HuH-7.5 (cell line): Measurements from ENCODE around the gene CSTF3.
"Not testable (repeated sequence)": the region's sequence is repeated elsewhere in the genome, so short reads cannot be mapped to it uniquely, and the experiment has no call there.

Experiments used
- DNase-seq: peaks from one replicate; pipeline ENCODE4 v3.0.0; 2011; ENCODE audit warnings: low spot score

CSTF3 gene

GRCh38 chr11:33161120-33162005, at the start of gene CSTF3:
Gene CSTF3 (minus strand): TSS chr11:33161480. CDS start chr11:33161325, 155 bp downstream.
- DNase-seq: peak; percentile 66

- no peak for DNase-seq
Measured at GRCh38 chr11:33208150-33208549, 46.9 kb upstream of the CSTF3 start.

- DNase-seq: no peak
Measured at GRCh38 chr11:33207408-33207985, 46.2 kb upstream of the CSTF3 start.

GRCh38 chr11:33197915-33198727, 36.8 kb upstream of the CSTF3 start:
- no peak for DNase-seq

GRCh38 chr11:33195462-33196173, 34.3 kb upstream of the CSTF3 start:
- no peak for DNase-seq

- no peak for DNase-seq
Measured at GRCh38 chr11:33194455-33194854, 33.2 kb upstream of the CSTF3 start.

- no peak for DNase-seq
Measured at GRCh38 chr11:33191467-33191866, 30.2 kb upstream of the CSTF3 start.

- DNase-seq: no peak
Measured at GRCh38 chr11:33187998-33188722, 26.9 kb upstream of the CSTF3 start.

- DNase-seq: no peak
Measured at GRCh38 chr11:33185756-33186155, 24.5 kb upstream of the CSTF3 start.

- no peak for DNase-seq
Measured at GRCh38 chr11:33182246-33182878, 21.1 kb upstream of the CSTF3 start.

GRCh38 chr11:33179348-33179803, 18.1 kb upstream of the CSTF3 start:
- DNase-seq: no peak

GRCh38 chr11:33178443-33179180, 17.3 kb upstream of the CSTF3 start:
- DNase-seq: no peak

GRCh38 chr11:33177676-33178336, 16.5 kb upstream of the CSTF3 start:
- DNase-seq: no peak

- DNase-seq: not testable (repeated sequence)
Measured at GRCh38 chr11:33176760-33177159, 15.5 kb upstream of the CSTF3 start.

- peak; percentile 31 for DNase-seq
Measured at GRCh38 chr11:33172996-33173395, 11.7 kb upstream of the CSTF3 start.

GRCh38 chr11:33172345-33172744, 11.1 kb upstream of the CSTF3 start:
- DNase-seq: no peak

- DNase-seq: no peak
Measured at GRCh38 chr11:33171251-33171650, 10.0 kb upstream of the CSTF3 start.

GRCh38 chr11:33168709-33169200, 7.5 kb upstream of the CSTF3 start:
- DNase-seq: no peak

- DNase-seq: no peak
Measured at GRCh38 chr11:33162831-33163230, 1.6 kb upstream of the CSTF3 start.
